Hematopoietic multipotent progenitor cell (in vitro differentiated cells): ENCODE results near the gene ANKK1. TPM values are rescaled to one million over a fixed set of nuclear protein-coding genes. Genes with fewer than 3 reads are reported as not detected.

Experiments used
- small RNA-seq: library from RNA; depleted of rRNA; stranded (forward); fragments of <200 nt; gene quantifications from one replicate; pipeline ENCODE3, GENCODE V24; 2012
- total RNA-seq: library from RNA; depleted of rRNA; stranded (reverse); fragments of >200 nt; gene quantifications from one replicate; pipeline ENCODE4 v1.2.3, GENCODE V29; 2012

Gene ANKK1
- total RNA-seq, 1 donor, result under 0.01 TPM

Small RNA genes lying within 50 kb of the gene (small RNA-seq; reads per million reads assigned to genes)
- not detected for gene MIR4301

Other genes starting within 250 kb of the ANKK1 start
- 5.1 TPM for gene TTC12, start 73.2 kb upstream of the ANKK1 start, total RNA-seq
- not detected for gene DRD2, start 87.6 kb downstream of the ANKK1 start, total RNA-seq